DMS 273 treated with DMSO at 0.1 percent for 48 hours (cell line): Measurements from ENCODE around the gene MYO19.
"Not testable (repeated sequence)": the region's sequence is repeated elsewhere in the genome, so short reads cannot be mapped to it uniquely, and the experiment has no call there.

Source experiments
- DNase-seq: peaks from one replicate; lab custom pipeline; 2025; lab: John Stamatoyannopoulos, UW

The MYO19 gene

DNA sequence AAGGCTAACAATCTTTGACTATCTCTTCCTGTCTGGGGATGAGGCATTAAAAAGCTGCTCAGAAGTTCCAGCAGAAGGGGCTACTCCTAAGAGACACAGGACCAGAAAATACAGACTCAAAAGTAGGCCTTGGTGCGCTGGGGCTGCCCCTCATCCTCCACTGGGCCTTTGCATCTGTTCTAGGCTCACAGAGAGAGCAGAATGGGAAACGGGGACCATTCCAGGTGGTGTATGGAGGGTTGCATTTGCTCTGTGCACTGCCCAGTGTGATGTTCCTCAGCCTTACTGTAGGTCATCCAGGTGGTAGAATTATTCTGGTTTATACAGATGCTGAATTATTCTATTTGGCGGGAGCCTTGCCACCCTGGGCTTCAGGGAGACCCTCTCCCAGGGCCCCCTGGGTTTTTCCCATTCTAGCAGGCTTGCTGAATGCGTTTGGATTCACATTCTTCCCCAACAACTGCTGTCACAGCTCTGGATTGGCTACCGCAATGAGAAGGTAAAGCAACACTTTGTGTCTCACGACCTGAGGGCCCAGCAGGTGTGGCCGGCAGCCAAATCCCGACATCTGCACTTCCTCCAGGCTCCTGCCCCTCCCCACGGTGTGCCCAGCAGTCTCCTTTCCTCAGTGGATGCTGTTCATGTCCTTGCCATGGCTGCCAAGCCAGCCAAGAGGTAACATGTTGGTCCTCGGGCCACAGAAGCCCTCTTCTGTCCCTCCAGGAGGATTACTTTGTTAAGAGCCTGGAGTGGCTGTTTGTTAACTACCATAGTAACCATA, 73.1 kb downstream of the MYO19 start:
- no peak for DNase-seq

GRCh38 chr17:36460265-36460937, 74.3 kb downstream of the MYO19 start:
- DNase-seq, result no peak

GRCh38 chr17:36459601-36460000, 75.1 kb downstream of the MYO19 start:
- no peak for DNase-seq

DNA sequence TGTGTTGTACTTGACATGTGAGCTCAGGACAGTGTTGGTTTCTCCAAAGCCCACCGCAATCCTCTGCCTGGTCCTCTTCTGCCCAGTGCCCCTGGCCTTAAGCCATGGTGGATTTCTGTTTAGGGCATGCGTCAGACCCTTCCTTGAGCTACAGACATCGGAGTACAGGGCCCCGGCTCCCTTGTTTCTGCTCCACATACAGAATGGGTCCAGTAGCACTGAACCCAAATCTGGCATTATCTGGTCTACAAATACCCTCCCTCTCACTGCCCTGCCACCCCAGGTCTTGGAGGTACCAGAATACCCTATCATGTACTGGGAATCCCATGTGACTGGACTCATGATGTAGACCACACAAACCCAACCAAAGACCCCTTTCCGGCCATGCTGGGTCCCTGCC, 75.6 kb downstream of the MYO19 start:
- no peak for DNase-seq

- not testable (repeated sequence) for DNase-seq
Observed at GRCh38 chr17:36457701-36458100, 77.0 kb downstream of the MYO19 start.

DNA sequence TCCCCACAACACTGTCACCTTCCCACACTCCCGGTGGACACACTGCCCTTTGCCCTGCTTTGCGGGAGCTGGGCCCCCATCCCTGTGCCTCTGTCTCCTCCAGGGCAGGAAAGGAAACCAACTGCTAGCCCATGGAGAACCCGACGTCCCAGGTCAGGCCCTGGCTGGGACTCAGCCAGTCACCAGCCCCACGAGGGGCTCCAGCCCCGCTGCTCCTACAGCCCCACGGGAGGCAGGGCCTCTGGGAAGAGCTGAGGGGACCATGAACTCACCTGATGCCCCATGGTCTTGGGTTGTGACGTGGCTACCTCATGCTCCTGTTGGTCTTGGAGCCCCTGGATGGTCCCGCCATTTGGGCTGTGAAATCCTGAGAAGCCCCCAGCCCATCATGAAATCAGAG, 81.8 kb downstream of the MYO19 start:
- DNase-seq, result not testable (repeated sequence)

- not testable (repeated sequence) for DNase-seq
Observed at GRCh38 chr17:36449997-36450396, 84.7 kb downstream of the MYO19 start.
